ENCODE data around the gene CRYBB2. TPM values are rescaled to one million over a fixed set of nuclear protein-coding genes. Genes with fewer than 3 reads are reported as not detected.

The CRYBB2 gene
- total RNA-seq (under 1 TPM in 1 of 2 donors, not detected in 1; 0.31 TPM), polyA plus RNA-seq (under 1 TPM; 0.08 to 0.65 TPM)
- long read RNA-seq, donor 1 = 0 reads
- long read RNA-seq, donor 2 = 0 reads
- long read RNA-seq, donor 3 = 0 reads
- long read RNA-seq, donor 4 = 0 reads
- long read RNA-seq, donor 5 = 0 reads

- 91 to 93% methylated on average over 19 of the region's 19 CpGs for WGBS, 2 donors
- no peak within 1 kb of the TSS for H3K9ac ChIP-seq (ENCODE audit: insufficient read depth in 1 of 2, low read length in 2 of 2)
These were observed at the start of gene CRYBB2 for GRCh38 chr22:25219211-25219689. Gene CRYBB2, plus strand, starts transcription at chr22:25219639. Its CDS starts 1,791 bp downstream, at chr22:25221430.

DNA sequence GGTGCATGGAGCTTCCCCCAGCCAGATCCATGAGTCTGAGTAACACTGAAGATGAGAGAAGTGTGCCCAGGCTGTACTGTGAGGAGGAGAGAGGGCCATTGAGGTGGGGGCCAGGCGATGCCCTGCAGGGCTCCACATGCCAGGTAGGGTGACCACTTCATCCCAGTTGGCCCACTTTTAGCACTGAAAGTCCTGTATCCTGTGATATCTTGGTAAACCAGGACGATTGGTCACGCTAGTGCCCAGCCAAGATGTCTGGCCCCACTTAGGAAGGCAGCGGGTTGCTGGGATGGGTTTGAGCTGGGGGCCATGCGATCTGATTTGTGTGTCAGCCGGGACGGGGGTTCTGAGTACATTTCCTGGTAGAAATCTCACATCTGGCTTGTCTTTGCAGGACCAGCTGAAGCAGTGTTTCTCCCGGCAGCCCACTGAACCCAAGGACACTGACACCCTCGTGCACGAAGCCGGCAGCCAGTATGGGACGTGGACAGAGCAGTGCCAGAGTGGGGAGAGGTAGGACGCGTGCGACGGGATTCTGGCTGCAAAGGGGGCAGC lies 48.9 kb upstream of the CRYBB2 start:
- Histone ChIP-seq H3K27me3 (ENCODE audit: control insufficient read depth in 3 of 3, insufficient read depth in 3 of 3, low read length in 2 of 3) (no peaks in the 10 kb centered on the region), H3K4me1 (ENCODE audit: control insufficient read depth in 5 of 5, insufficient read depth in 5 of 5, low read length in 5 of 5) (no peaks in the 10 kb centered on the region), H3K4me3 (no peak overlapping the region), H3K9me3 (ENCODE audit: control insufficient read depth in 4 of 4, insufficient read depth in 3 of 4, low read length in 3 of 4) (peaks cover 0 to 2% (median 0%) of the 10 kb centered on the region in 4 donors), H3K36me3 (ENCODE audit: control insufficient read depth in 4 of 4, insufficient read depth in 4 of 4, low read length in 4 of 4) (peaks cover 0 to 20% (median 0%) of the 10 kb centered on the region in 4 donors), H3K27ac (ENCODE audit: low read depth in 1 of 2, low read length in 1 of 2) (peak overlapping the region in 1 of 2 donors; percentile 7), H3K9ac (ENCODE audit: insufficient read depth in 1 of 2, low read length in 2 of 2) (no peak overlapping the region)
- ATAC-seq (ENCODE audit: insufficient read depth, low FRiP score) (no peak), DNase-seq (no peak)
- 92 to 93% methylated on average over 16 of the region's 16 CpGs for WGBS, 2 donors
- no peak for TF ChIP-seq CTCF (IDR thresholded peaks at IDR 0.05; ENCODE audit: control extremely low read depth, extremely low read depth)

More at GRCh38 chr22:25219211-25219689, at the start of gene CRYBB2:
- Histone ChIP-seq H3K4me3 (no peak within 1 kb of the TSS), H3K27ac (ENCODE audit: low read depth in 1 of 2, low read length in 1 of 2) (no peak within 1 kb of the TSS), H3K9me3 (ENCODE audit: control insufficient read depth in 4 of 4, insufficient read depth in 3 of 4, low read length in 3 of 4) (no peaks in the 10 kb centered on the region), H3K4me1 (ENCODE audit: control insufficient read depth in 5 of 5, insufficient read depth in 5 of 5, low read length in 5 of 5) (no peaks in the 10 kb centered on the region), H3K36me3 (ENCODE audit: control insufficient read depth in 4 of 4, insufficient read depth in 4 of 4, low read length in 4 of 4) (no peaks in the 10 kb centered on the region), H3K27me3 (ENCODE audit: control insufficient read depth in 3 of 3, insufficient read depth in 3 of 3, low read length in 2 of 3) (no peaks in the 10 kb centered on the region)
- ATAC-seq (ENCODE audit: insufficient read depth, low FRiP score) = no peak
- no peak for DNase-seq
- no peak for TF ChIP-seq CTCF (IDR thresholded peaks at IDR 0.05; ENCODE audit: control extremely low read depth, extremely low read depth)

GRCh38 chr22:25172153-25172552 lies 47.3 kb upstream of the CRYBB2 start:
- Histone ChIP-seq H3K9me3 (ENCODE audit: control insufficient read depth in 4 of 4, insufficient read depth in 3 of 4, low read length in 3 of 4) (peaks cover 0 to 2% (median 0%) of the 10 kb centered on the region in 4 donors), H3K27ac (ENCODE audit: low read depth in 1 of 2, low read length in 1 of 2) (no peak overlapping the region), H3K27me3 (ENCODE audit: control insufficient read depth in 3 of 3, insufficient read depth in 3 of 3, low read length in 2 of 3) (no peaks in the 10 kb centered on the region), H3K4me3 (no peak overlapping the region), H3K36me3 (ENCODE audit: control insufficient read depth in 4 of 4, insufficient read depth in 4 of 4, low read length in 4 of 4) (peaks cover 0 to 25% (median 0%) of the 10 kb centered on the region in 4 donors), H3K4me1 (ENCODE audit: control insufficient read depth in 5 of 5, insufficient read depth in 5 of 5, low read length in 5 of 5) (no peaks in the 10 kb centered on the region), H3K9ac (ENCODE audit: insufficient read depth in 1 of 2, low read length in 2 of 2) (no peak overlapping the region)
- ATAC-seq (ENCODE audit: insufficient read depth, low FRiP score) (peak; percentile 53), DNase-seq (peak in 1 of 3 donors; percentile 3)
- peak; percentile 15 for TF ChIP-seq CTCF (IDR thresholded peaks at IDR 0.05; ENCODE audit: control extremely low read depth, extremely low read depth)
- WGBS, 2 donors = 53 to 54% methylated on average over 5 of the region's 5 CpGs

Measured in lung (tissue), 16 donors.